HCT116 (cell line): Measurements from ENCODE around the gene PIMREG.

Experiments used
- CEBPB ChIP-seq: IDR thresholded peaks from 2 replicates; pipeline ENCODE4 v1.6.1; 2012; ENCODE audit warnings: low read depth
- EZH2 ChIP-seq: fragments of 200-600 bp; sonication (generic); IDR thresholded peaks from 2 replicates; pipeline ENCODE4 v1.6.1; 2017; ENCODE audit warnings: antibody characterized with exemption, mixed run types
- EZH2phosphoT487 ChIP-seq: fragments of 200-600 bp; IDR thresholded peaks from 2 replicates; pipeline ENCODE4 v1.6.1; 2018; ENCODE audit warnings: antibody characterized with exemption, borderline replicate concordance
- JUND ChIP-seq: IDR thresholded peaks from 2 replicates; pipeline ENCODE4 v1.6.1; 2012
- POLR2A ChIP-seq: IDR thresholded peaks from 2 replicates; pipeline ENCODE4 v1.7.0; 2011; ENCODE audit warnings: borderline replicate concordance; ENCODE audit not compliant: insufficient read depth, insufficient read length; ENCODE audit errors: extremely low read depth
- POLR2AphosphoS5 ChIP-seq: IDR thresholded peaks from 2 replicates; pipeline ENCODE4 v1.6.1; 2011; ENCODE audit warnings: mild to moderate bottlenecking, low read depth, low read length, moderate library complexity
- SP1 ChIP-seq: IDR thresholded peaks from 2 replicates; pipeline ENCODE4 v1.6.1; 2012; ENCODE audit warnings: low read depth
- TCF7L2 ChIP-seq: IDR thresholded peaks from 2 replicates; pipeline ENCODE4 v1.7.0; 2011; ENCODE audit warnings: borderline replicate concordance, inconsistent platforms; ENCODE audit not compliant: insufficient read depth, insufficient read length; ENCODE audit errors: extremely low read depth
- YY1 ChIP-seq: IDR thresholded peaks from 2 replicates; pipeline ENCODE4 v1.6.1; 2011; ENCODE audit warnings: low read length, low read depth, moderate library complexity, mild to moderate bottlenecking; ENCODE audit not compliant: insufficient replicate concordance; ENCODE audit errors: extremely low read depth
- ZNF274 ChIP-seq: fragments of 200-500 bp; sonication (Bioruptor generic); IDR thresholded peaks from 2 replicates; pipeline ENCODE4 v1.6.1; 2014; ENCODE audit warnings: mild to moderate bottlenecking, low read depth, low read length, inconsistent platforms
- TF ChIP-seq, protein P1 (sequence below), 3 experiments: fragments of 200-600 bp in 1 of 3; sonication (generic) in 1 of 3; IDR thresholded peaks in 2 of 3; conservative IDR thresholded peaks in 1 of 3; 2 replicates each; pipeline ENCODE4 v1.5.1; 2012 to 2017; ENCODE audit warnings: low read depth in 2 of 3, low read length in 2 of 3, antibody characterized with exemption in 1 of 3, borderline replicate concordance in 1 of 3, control low read depth in 1 of 3, mild to moderate bottlenecking in 1 of 3, mixed read lengths in 1 of 3, mixed run types in 1 of 3, moderate library complexity in 1 of 3; ENCODE audit not compliant: insufficient read depth in 1 of 3
- TF ChIP-seq, protein P2 (sequence below): IDR thresholded peaks from 2 replicates; pipeline ENCODE4 v1.6.1; 2011; ENCODE audit warnings: mild to moderate bottlenecking, low read length, moderate library complexity; ENCODE audit not compliant: insufficient replicate concordance; ENCODE audit errors: extremely low read depth
- TF ChIP-seq, protein P3 (sequence below): IDR thresholded peaks from 2 replicates; pipeline ENCODE4 v1.6.1; 2012
- TF ChIP-seq, protein P4 (sequence below): IDR thresholded peaks from 2 replicates; pipeline ENCODE4 v1.6.1; 2012; ENCODE audit warnings: low read depth

DNA sequence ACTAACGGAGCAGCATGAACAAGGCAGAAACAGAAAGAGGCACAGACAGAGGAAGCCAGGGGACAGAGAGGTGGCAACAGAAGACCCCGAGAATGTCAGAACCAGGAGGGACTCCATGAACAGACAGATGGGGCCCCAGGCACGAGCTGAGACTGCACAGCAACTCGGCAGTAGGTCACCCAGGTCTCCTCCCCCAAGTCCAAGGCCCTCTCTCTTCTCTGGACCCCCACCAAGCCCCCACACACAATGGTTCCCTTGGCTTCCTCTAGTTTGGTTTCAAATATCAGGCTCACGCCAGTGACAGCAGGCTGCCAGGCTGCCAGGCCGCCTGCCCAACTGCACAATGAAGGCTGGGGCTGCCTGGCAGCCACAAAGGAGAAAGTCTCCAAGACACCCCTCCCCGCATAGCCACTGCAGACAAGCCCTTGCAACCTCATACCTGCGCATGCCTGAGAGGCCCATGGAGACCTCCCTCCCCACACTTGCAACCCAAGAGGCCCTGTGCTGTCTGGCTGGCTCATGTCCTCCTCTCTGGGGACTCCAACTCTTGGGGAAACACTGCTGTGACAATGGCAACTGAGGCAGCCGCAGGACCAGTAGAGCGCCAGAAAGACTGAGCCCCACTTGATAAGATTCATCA lies 54.8 kb downstream of the PIMREG start:
- TF ChIP-seq, protein P1, sequence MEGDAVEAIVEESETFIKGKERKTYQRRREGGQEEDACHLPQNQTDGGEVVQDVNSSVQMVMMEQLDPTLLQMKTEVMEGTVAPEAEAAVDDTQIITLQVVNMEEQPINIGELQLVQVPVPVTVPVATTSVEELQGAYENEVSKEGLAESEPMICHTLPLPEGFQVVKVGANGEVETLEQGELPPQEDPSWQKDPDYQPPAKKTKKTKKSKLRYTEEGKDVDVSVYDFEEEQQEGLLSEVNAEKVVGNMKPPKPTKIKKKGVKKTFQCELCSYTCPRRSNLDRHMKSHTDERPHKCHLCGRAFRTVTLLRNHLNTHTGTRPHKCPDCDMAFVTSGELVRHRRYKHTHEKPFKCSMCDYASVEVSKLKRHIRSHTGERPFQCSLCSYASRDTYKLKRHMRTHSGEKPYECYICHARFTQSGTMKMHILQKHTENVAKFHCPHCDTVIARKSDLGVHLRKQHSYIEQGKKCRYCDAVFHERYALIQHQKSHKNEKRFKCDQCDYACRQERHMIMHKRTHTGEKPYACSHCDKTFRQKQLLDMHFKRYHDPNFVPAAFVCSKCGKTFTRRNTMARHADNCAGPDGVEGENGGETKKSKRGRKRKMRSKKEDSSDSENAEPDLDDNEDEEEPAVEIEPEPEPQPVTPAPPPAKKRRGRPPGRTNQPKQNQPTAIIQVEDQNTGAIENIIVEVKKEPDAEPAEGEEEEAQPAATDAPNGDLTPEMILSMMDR (IDR thresholded peaks at IDR 0.05 in 2 of 3, conservative IDR thresholded peaks at IDR 0.05 in 1 of 3; ENCODE audit: borderline replicate concordance in 1 of 3, insufficient read depth in 1 of 3, low read depth in 2 of 3, low read length in 2 of 3), result no peak
- no peak for TF ChIP-seq POLR2AphosphoS5
- TF ChIP-seq ZNF274, result no peak
- TF ChIP-seq, protein P2, sequence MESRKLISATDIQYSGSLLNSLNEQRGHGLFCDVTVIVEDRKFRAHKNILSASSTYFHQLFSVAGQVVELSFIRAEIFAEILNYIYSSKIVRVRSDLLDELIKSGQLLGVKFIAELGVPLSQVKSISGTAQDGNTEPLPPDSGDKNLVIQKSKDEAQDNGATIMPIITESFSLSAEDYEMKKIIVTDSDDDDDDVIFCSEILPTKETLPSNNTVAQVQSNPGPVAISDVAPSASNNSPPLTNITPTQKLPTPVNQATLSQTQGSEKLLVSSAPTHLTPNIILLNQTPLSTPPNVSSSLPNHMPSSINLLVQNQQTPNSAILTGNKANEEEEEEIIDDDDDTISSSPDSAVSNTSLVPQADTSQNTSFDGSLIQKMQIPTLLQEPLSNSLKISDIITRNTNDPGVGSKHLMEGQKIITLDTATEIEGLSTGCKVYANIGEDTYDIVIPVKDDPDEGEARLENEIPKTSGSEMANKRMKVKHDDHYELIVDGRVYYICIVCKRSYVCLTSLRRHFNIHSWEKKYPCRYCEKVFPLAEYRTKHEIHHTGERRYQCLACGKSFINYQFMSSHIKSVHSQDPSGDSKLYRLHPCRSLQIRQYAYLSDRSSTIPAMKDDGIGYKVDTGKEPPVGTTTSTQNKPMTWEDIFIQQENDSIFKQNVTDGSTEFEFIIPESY, result no peak
- TF ChIP-seq EZH2, result no peak
- TF ChIP-seq, protein P3, sequence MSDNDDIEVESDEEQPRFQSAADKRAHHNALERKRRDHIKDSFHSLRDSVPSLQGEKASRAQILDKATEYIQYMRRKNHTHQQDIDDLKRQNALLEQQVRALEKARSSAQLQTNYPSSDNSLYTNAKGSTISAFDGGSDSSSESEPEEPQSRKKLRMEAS, result no peak
- TF ChIP-seq TCF7L2, result no peak
- TF ChIP-seq, protein P4, sequence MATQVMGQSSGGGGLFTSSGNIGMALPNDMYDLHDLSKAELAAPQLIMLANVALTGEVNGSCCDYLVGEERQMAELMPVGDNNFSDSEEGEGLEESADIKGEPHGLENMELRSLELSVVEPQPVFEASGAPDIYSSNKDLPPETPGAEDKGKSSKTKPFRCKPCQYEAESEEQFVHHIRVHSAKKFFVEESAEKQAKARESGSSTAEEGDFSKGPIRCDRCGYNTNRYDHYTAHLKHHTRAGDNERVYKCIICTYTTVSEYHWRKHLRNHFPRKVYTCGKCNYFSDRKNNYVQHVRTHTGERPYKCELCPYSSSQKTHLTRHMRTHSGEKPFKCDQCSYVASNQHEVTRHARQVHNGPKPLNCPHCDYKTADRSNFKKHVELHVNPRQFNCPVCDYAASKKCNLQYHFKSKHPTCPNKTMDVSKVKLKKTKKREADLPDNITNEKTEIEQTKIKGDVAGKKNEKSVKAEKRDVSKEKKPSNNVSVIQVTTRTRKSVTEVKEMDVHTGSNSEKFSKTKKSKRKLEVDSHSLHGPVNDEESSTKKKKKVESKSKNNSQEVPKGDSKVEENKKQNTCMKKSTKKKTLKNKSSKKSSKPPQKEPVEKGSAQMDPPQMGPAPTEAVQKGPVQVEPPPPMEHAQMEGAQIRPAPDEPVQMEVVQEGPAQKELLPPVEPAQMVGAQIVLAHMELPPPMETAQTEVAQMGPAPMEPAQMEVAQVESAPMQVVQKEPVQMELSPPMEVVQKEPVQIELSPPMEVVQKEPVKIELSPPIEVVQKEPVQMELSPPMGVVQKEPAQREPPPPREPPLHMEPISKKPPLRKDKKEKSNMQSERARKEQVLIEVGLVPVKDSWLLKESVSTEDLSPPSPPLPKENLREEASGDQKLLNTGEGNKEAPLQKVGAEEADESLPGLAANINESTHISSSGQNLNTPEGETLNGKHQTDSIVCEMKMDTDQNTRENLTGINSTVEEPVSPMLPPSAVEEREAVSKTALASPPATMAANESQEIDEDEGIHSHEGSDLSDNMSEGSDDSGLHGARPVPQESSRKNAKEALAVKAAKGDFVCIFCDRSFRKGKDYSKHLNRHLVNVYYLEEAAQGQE, result no peak
- no peak for TF ChIP-seq SP1
- no peak for TF ChIP-seq POLR2A
- no peak for TF ChIP-seq CEBPB
- no peak for TF ChIP-seq EZH2phosphoT487
- no peak for TF ChIP-seq YY1
- no peak for TF ChIP-seq JUND
